Uterus (tissue), 4 donors: ENCODE results near the gene C1QL2. TPM values are rescaled to one million over a fixed set of nuclear protein-coding genes. Genes with fewer than 3 reads are reported as not detected.

Experiments used
- DNase-seq, 2 donors: peaks; one replicate each; pipeline ENCODE4 v3.0.0-alpha.2; 2019 to 2020
- H3K27ac ChIP-seq, 2 donors: fragments of 200-600 bp; sonication (generic); 1 replicate in 1 of 2; 2 replicates in 1 of 2; pipeline ENCODE4 v1.5.1; 2016 to 2018
- H3K27me3 ChIP-seq, 2 donors: fragments of 200-600 bp; sonication (generic); one replicate each; pipeline ENCODE4 v1.5.1; 2018 to 2019; ENCODE audit warnings: control low read depth in 1 of 2
- H3K36me3 ChIP-seq, 2 donors: fragments of 200-600 bp; sonication (generic); one replicate each; pipeline ENCODE4 v1.5.1; 2019; ENCODE audit warnings: control low read depth in 1 of 2
- H3K4me1 ChIP-seq, 2 donors: fragments of 200-600 bp; sonication (generic); one replicate each; pipeline ENCODE4 v1.5.1; 2018 to 2019; ENCODE audit warnings: control low read depth in 1 of 2
- H3K4me3 ChIP-seq, 2 donors: fragments of 200-600 bp; sonication (generic); 1 replicate in 1 of 2; 2 replicates in 1 of 2; pipeline ENCODE4 v1.5.1; 2018 to 2019; ENCODE audit warnings: mild to moderate bottlenecking in 1 of 2
- H3K9me3 ChIP-seq, 2 donors: fragments of 200-600 bp; sonication (generic); one replicate each; pipeline ENCODE4 v1.5.1; 2019; ENCODE audit warnings: control low read depth in 1 of 2
- CTCF ChIP-seq, 4 experiments: fragments of 200-600 bp in 2 of 4; fragments of 450-650 bp in 2 of 4; sonication (generic) in 2 of 4; IDR thresholded peaks; one replicate each; pipeline ENCODE4 v1.5.1; 2016 to 2019; ENCODE audit warnings: antibody characterized with exemption in 4 of 4, mild to moderate bottlenecking in 2 of 4, moderate library complexity in 1 of 4
- POLR2A ChIP-seq, 2 donors: fragments of 450-650 bp; IDR thresholded peaks; one replicate each; pipeline ENCODE4 v1.6.1; 2016; ENCODE audit warnings: antibody characterized with exemption in 2 of 2, mild to moderate bottlenecking in 1 of 2, moderate library complexity in 1 of 2
- intact Hi-C: fragments of 100-400 bp; cut with DNase I; formaldehyde crosslinking; loops from one replicate; pipeline ENCODE4 v1.15.1; 2023; ENCODE audit warnings: low total_unique reads
- total RNA-seq, 4 donors: library from RNA; depleted of rRNA in 3 of 4; stranded (reverse); fragments of >200 nt in 3 of 4; gene quantifications; one replicate each; pipeline versions ENCODE4 v1.1.0 to v1.2.4, GENCODE V29; 2014 to 2023
- donor health status: DM: yes; HTN: yes; CAD: no.

Gene C1QL2
- total RNA-seq, 4 donors from 2014 or later, result not detected

GRCh38 chr2:119179202-119179601, 20.7 kb upstream of the C1QL2 start:
- no peak for DNase-seq
- TF ChIP-seq CTCF (IDR thresholded peaks at IDR 0.05) (no peak), POLR2A (IDR thresholded peaks at IDR 0.05) (no peak)
- Histone ChIP-seq H3K27ac (no peak overlapping the region), H3K9me3 (no peaks in the 10 kb centered on the region), H3K4me3 (no peak overlapping the region), H3K36me3 (no peaks in the 10 kb centered on the region), H3K4me1 (no peaks in the 10 kb centered on the region), H3K27me3 (no peaks in the 10 kb centered on the region)
- intact Hi-C loops, result no loop called here

GRCh38 chr2:119178776-119179175, 20.2 kb upstream of the C1QL2 start:
- Histone ChIP-seq H3K27me3 (no peaks in the 10 kb centered on the region), H3K36me3 (no peaks in the 10 kb centered on the region), H3K9me3 (no peaks in the 10 kb centered on the region), H3K4me1 (no peaks in the 10 kb centered on the region), H3K4me3 (no peak overlapping the region), H3K27ac (no peak overlapping the region)
- TF ChIP-seq POLR2A (IDR thresholded peaks at IDR 0.05) (no peak), CTCF (IDR thresholded peaks at IDR 0.05) (no peak)
- DNase-seq, result no peak
- intact Hi-C loops, result no loop called here

GRCh38 chr2:119177838-119178190, 19.3 kb upstream of the C1QL2 start:
- no peaks in the 10 kb centered on the region for H3K27me3 ChIP-seq
- no peak for DNase-seq
- no peak overlapping the region for H3K27ac ChIP-seq
- H3K4me3 ChIP-seq, result no peak overlapping the region
- intact Hi-C loops, result no loop called here
- H3K36me3 ChIP-seq, result no peaks in the 10 kb centered on the region
- H3K4me1 ChIP-seq, result no peaks in the 10 kb centered on the region
- TF ChIP-seq CTCF (IDR thresholded peaks at IDR 0.05), result no peak
- no peaks in the 10 kb centered on the region for H3K9me3 ChIP-seq

GRCh38 chr2:119177171-119177837, 18.8 kb upstream of the C1QL2 start:
- no peaks in the 10 kb centered on the region for H3K27me3 ChIP-seq
- no peaks in the 10 kb centered on the region for H3K9me3 ChIP-seq
- TF ChIP-seq CTCF (IDR thresholded peaks at IDR 0.05) (no peak), POLR2A (IDR thresholded peaks at IDR 0.05) (no peak)
- no peaks in the 10 kb centered on the region for H3K4me1 ChIP-seq
- no peak for DNase-seq
- H3K4me3 ChIP-seq, result no peak overlapping the region
- H3K36me3 ChIP-seq, result no peaks in the 10 kb centered on the region
- H3K27ac ChIP-seq, result no peak overlapping the region
- intact Hi-C loops, result no loop called here

- intact Hi-C loops, result no loop called here
- Histone ChIP-seq H3K4me3 (no peak overlapping the region), H3K27me3 (no peaks in the 10 kb centered on the region), H3K36me3 (no peaks in the 10 kb centered on the region), H3K27ac (no peak overlapping the region), H3K4me1 (no peaks in the 10 kb centered on the region), H3K9me3 (no peaks in the 10 kb centered on the region)
- no peak for DNase-seq
- TF ChIP-seq CTCF (IDR thresholded peaks at IDR 0.05) (no peak), POLR2A (IDR thresholded peaks at IDR 0.05) (no peak)
Observed at GRCh38 chr2:119175517-119175916, 17.0 kb upstream of the C1QL2 start.
